ENCODE measurements around the gene VAV3. TPM values are rescaled to one million over a fixed set of nuclear protein-coding genes. Genes with fewer than 3 reads are reported as not detected.
A peak's percentile ranks its signal among the peaks of the same experiment; 100 is the strongest.

Gene VAV3
- total and polyA plus RNA-seq, 2 experiments from 2014 or later = under 0.01 to 0.24 TPM

DNA sequence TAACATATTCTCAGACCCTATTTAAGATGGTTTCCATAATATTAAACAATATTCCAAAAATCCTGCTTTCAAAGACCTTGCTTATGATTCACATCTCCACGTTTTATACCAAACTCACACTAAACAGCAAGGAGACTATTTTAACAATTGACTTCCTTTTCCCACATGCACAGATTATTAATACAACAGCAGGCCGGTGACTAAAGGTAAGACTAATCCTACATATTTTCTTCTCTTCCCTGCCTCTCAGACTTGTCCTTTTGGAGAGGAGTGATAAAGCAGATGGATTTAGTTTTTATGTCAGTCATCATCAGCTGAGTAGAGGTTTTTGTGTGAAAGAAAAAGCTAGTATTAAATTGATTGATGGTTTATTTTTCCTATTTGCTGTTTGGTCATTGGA is 423.6 kb downstream of the VAV3 start:
- Histone ChIP-seq H4K20me1 (ENCODE audit: insufficient read depth) (no peaks in the 10 kb centered on the region), H3K79me2 (ENCODE audit: insufficient read depth) (no peaks in the 10 kb centered on the region), H2AFZ (no peak overlapping the region), H3F3A (ENCODE audit: insufficient read depth) (no peaks in the 10 kb centered on the region), H3K4me3 (no peak overlapping the region), H3K36me3 (ENCODE audit: low read depth) (no peaks in the 10 kb centered on the region), H3K27ac (no peak overlapping the region), H3K9me3 (ENCODE audit: low read depth) (no peaks in the 10 kb centered on the region), H3K4me1 (ENCODE audit: insufficient read depth) (no peaks in the 10 kb centered on the region), H3K4me2 (ENCODE audit: unreplicated experiment) (no peak overlapping the region), H3K9me2 (ENCODE audit: insufficient read depth) (no peaks in the 10 kb centered on the region), H3K27me3 (replicated peaks; ENCODE audit: insufficient read depth) (no peaks in the 10 kb centered on the region), H3K9ac (no peak overlapping the region)
- WGBS, 2 experiments (ENCODE audit: low coverage in 1 of 2, low lambda C conversion rate in 2 of 2, missing lambda C conversion rate in 2 of 2) = 72 to 78% methylated on average over 2 of the region's 2 CpGs
- no peak for DNase-seq
- in situ Hi-C loops (cut with MboI) = loop anchor here (25.0 kb wide), 1 partner anchor 196 kb away; no protein-coding TSS in a partner anchor
- TF ChIP-seq EZH2phosphoT487 (IDR thresholded peaks at IDR 0.05; ENCODE audit: insufficient read depth, low read depth) = no peak
- no peak for TF ChIP-seq EZH2 (IDR thresholded peaks at IDR 0.05; ENCODE audit: insufficient read depth, poor library complexity, severe bottlenecking)

DNA sequence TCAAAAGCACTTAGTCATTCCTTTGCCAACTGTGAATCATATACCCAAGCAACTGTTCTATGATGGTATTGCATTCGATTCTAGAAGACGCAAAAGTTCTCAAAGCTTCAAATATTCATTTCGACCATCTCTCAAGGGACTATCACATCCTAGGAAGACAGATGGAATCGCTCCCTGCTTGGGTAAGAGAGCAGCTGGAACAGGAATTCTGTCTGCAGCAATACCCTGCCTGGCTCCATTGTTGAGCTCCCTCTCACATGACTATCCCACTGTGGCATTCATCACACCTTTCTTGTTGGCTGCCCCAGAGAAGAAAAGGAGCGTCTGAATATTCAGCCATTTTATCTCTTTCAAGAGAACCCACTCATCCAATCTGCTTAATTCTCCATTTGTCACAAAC is 426.5 kb downstream of the VAV3 start:
- in situ Hi-C loops (cut with MboI) = loop anchor here (25.0 kb wide), 1 partner anchor 199 kb away; no protein-coding TSS in a partner anchor
- no peaks in the 10 kb centered on the region for H3K27me3 ChIP-seq (replicated peaks; ENCODE audit: insufficient read depth)
- H3K9me2 ChIP-seq (ENCODE audit: insufficient read depth) = no peaks in the 10 kb centered on the region
- no peaks in the 10 kb centered on the region for H4K20me1 ChIP-seq (ENCODE audit: insufficient read depth)
- no peak for DNase-seq
- no peak overlapping the region for H3K4me2 ChIP-seq (ENCODE audit: unreplicated experiment)
- H3K4me3 ChIP-seq = no peak overlapping the region
- H3K79me2 ChIP-seq (ENCODE audit: insufficient read depth) = no peaks in the 10 kb centered on the region
- TF ChIP-seq EZH2phosphoT487 (IDR thresholded peaks at IDR 0.05; ENCODE audit: insufficient read depth, low read depth) = no peak
- no peak for TF ChIP-seq EZH2 (IDR thresholded peaks at IDR 0.05; ENCODE audit: insufficient read depth, poor library complexity, severe bottlenecking)
- H2AFZ ChIP-seq = no peak overlapping the region
- H3K27ac ChIP-seq = no peak overlapping the region
- no peak overlapping the region for H3K9ac ChIP-seq
- no peaks in the 10 kb centered on the region for H3K9me3 ChIP-seq (ENCODE audit: low read depth)
- H3F3A ChIP-seq (ENCODE audit: insufficient read depth) = no peaks in the 10 kb centered on the region
- WGBS, 2 experiments (ENCODE audit: low coverage in 1 of 2, low lambda C conversion rate in 2 of 2, missing lambda C conversion rate in 2 of 2) = 79 to 88% methylated on average over 5 of the region's 5 CpGs
- H3K36me3 ChIP-seq (ENCODE audit: low read depth) = no peaks in the 10 kb centered on the region
- H3K4me1 ChIP-seq (ENCODE audit: insufficient read depth) = peaks cover 3% of the 10 kb centered on the region; the same call in 1 of the 2 replicates

DNA sequence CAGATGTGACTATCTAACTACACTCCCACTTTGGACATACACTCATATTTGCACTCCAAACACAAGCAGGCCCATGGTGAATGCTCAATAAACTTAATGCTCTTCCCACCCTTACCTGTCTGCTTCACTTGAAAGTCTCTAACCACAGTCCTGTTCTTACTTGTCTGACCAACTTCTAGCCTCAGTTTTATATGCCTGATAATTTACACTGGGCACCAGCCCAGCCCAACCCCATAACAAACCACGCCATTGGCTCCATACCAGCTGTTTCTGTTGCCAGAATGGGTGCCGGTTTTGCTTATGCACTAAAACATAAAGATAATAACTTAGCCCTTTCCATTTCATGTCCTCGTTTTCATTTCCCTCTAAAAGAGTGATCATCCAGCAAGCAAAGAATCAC is 428.7 kb downstream of the VAV3 start:
- H3F3A ChIP-seq (ENCODE audit: insufficient read depth) = no peaks in the 10 kb centered on the region
- no peaks in the 10 kb centered on the region for H3K27me3 ChIP-seq (replicated peaks; ENCODE audit: insufficient read depth)
- WGBS, 2 experiments (ENCODE audit: low coverage in 1 of 2, low lambda C conversion rate in 2 of 2, missing lambda C conversion rate in 2 of 2) = 33 to 50% methylated on average over 3 of the region's 3 CpGs
- H3K4me2 ChIP-seq (ENCODE audit: unreplicated experiment) = no peak overlapping the region
- H3K9me2 ChIP-seq (ENCODE audit: insufficient read depth) = no peaks in the 10 kb centered on the region
- no peaks in the 10 kb centered on the region for H4K20me1 ChIP-seq (ENCODE audit: insufficient read depth)
- in situ Hi-C loops (cut with MboI) = loop anchor here (25.0 kb wide), 1 partner anchor 201 kb away; no protein-coding TSS in a partner anchor
- no peak for TF ChIP-seq EZH2 (IDR thresholded peaks at IDR 0.05; ENCODE audit: insufficient read depth, poor library complexity, severe bottlenecking)
- no peak for TF ChIP-seq EZH2phosphoT487 (IDR thresholded peaks at IDR 0.05; ENCODE audit: insufficient read depth, low read depth)
- no peak overlapping the region for H3K27ac ChIP-seq
- no peak overlapping the region for H3K9ac ChIP-seq
- H3K9me3 ChIP-seq (ENCODE audit: low read depth) = no peaks in the 10 kb centered on the region
- H3K79me2 ChIP-seq (ENCODE audit: insufficient read depth) = no peaks in the 10 kb centered on the region
- no peaks in the 10 kb centered on the region for H3K36me3 ChIP-seq (ENCODE audit: low read depth)
- DNase-seq = peak; percentile 32
- no peak overlapping the region for H2AFZ ChIP-seq
- no peak overlapping the region for H3K4me3 ChIP-seq
- peaks cover 5% of the 10 kb centered on the region for H3K4me1 ChIP-seq (ENCODE audit: insufficient read depth)

DNA sequence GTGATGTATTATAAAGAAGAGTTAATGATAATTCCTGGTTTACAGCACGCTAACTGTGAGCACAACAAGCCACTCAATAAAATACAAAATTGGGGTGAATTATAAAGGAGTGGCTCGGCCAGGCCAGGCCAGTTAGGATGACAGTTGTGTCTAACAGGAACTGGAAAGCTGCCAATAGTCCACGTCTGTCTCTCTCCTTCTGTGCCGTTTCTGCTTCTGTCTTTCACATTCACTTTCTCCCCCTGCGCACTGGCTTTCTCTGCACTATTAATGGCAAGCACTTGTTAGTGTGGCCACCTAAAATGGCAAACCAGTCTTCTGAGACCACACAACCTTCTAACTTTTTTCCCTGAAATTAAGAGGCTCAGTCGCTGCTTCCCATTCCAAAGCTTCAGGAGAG is 429.9 kb downstream of the VAV3 start:
- Histone ChIP-seq H3K4me2 (ENCODE audit: unreplicated experiment) (no peak overlapping the region), H3K27me3 (replicated peaks; ENCODE audit: insufficient read depth) (no peaks in the 10 kb centered on the region), H3K9ac (no peak overlapping the region), H3K36me3 (ENCODE audit: low read depth) (no peaks in the 10 kb centered on the region), H3K9me3 (ENCODE audit: low read depth) (no peaks in the 10 kb centered on the region), H3K9me2 (ENCODE audit: insufficient read depth) (no peaks in the 10 kb centered on the region), H3K4me3 (no peak overlapping the region), H4K20me1 (ENCODE audit: insufficient read depth) (no peaks in the 10 kb centered on the region), H3K27ac (no peak overlapping the region), H3K79me2 (ENCODE audit: insufficient read depth) (no peaks in the 10 kb centered on the region), H2AFZ (no peak overlapping the region), H3F3A (ENCODE audit: insufficient read depth) (peaks cover 4% of the 10 kb centered on the region; the same call in 1 of the 2 replicates), H3K4me1 (ENCODE audit: insufficient read depth) (peaks cover 16% of the 10 kb centered on the region)
- TF ChIP-seq EZH2phosphoT487 (IDR thresholded peaks at IDR 0.05; ENCODE audit: insufficient read depth, low read depth) = no peak
- DNase-seq = no peak
- WGBS, 2 experiments (ENCODE audit: low coverage in 1 of 2, low lambda C conversion rate in 2 of 2, missing lambda C conversion rate in 2 of 2) = 67 to 72% methylated on average over 6 of the region's 6 CpGs
- in situ Hi-C loops (cut with MboI) = loop anchor here (25.0 kb wide), 1 partner anchor 202 kb away; no protein-coding TSS in a partner anchor

DNA sequence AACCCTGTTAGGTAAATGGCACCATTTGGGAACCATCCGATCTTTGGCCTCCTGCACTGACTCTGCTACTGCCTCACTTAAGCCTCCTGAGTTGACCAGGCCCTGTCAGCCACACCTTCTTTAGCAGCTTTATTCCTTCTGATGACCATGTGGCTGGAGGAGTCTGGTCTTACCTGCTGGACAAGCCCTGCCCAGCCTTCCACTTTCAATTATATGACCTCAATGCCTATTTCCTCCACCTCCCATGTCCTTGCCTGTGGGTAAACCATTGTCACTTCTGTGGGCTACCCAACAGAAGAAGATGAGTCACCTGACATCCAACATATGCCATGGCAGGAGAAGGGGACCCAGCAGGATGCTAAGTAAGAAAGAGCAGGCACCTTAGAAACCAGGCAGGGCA is 430.3 kb downstream of the VAV3 start:
- no peak overlapping the region for H3K27ac ChIP-seq
- no peaks in the 10 kb centered on the region for H3K27me3 ChIP-seq (replicated peaks; ENCODE audit: insufficient read depth)
- H3K4me3 ChIP-seq = no peak overlapping the region
- no peak overlapping the region for H3K9ac ChIP-seq
- in situ Hi-C loops (cut with MboI) = loop anchor here (25.0 kb wide), 1 partner anchor 203 kb away; no protein-coding TSS in a partner anchor
- H3K4me2 ChIP-seq (ENCODE audit: unreplicated experiment) = no peak overlapping the region
- TF ChIP-seq EZH2 (IDR thresholded peaks at IDR 0.05; ENCODE audit: insufficient read depth, poor library complexity, severe bottlenecking) = no peak
- no peak for TF ChIP-seq EZH2phosphoT487 (IDR thresholded peaks at IDR 0.05; ENCODE audit: insufficient read depth, low read depth)
- no peak for DNase-seq
- H3K9me2 ChIP-seq (ENCODE audit: insufficient read depth) = no peaks in the 10 kb centered on the region
- WGBS, 2 experiments (ENCODE audit: low coverage in 1 of 2, low lambda C conversion rate in 2 of 2, missing lambda C conversion rate in 2 of 2) = 100% methylated on average over 1 of the region's 1 CpG
- H3K4me1 ChIP-seq (ENCODE audit: insufficient read depth) = peaks cover 21% of the 10 kb centered on the region
- H3F3A ChIP-seq (ENCODE audit: insufficient read depth) = peaks cover 7% of the 10 kb centered on the region; the same call in 1 of the 2 replicates
- no peak overlapping the region for H2AFZ ChIP-seq
- H3K79me2 ChIP-seq (ENCODE audit: insufficient read depth) = no peaks in the 10 kb centered on the region
- H3K36me3 ChIP-seq (ENCODE audit: low read depth) = no peaks in the 10 kb centered on the region
- H3K9me3 ChIP-seq (ENCODE audit: low read depth) = no peaks in the 10 kb centered on the region
- H4K20me1 ChIP-seq (ENCODE audit: insufficient read depth) = no peaks in the 10 kb centered on the region
